Transverse colon (tissue), 4 donors: ENCODE results near the gene NT5C2. TPM values are rescaled to one million over a fixed set of nuclear protein-coding genes. Genes with fewer than 3 reads are reported as not detected.

Experiments
- DNase-seq: peaks from one replicate; pipeline ENCODE4 v3.0.0-alpha.2; 2019
- H3K27ac ChIP-seq, 4 donors: fragments of 200-600 bp; sonication (generic); 2 replicates each; pipeline ENCODE4 v1.5.1; 2016 to 2018; ENCODE audit warnings: inconsistent platforms in 4 of 4
- H3K27me3 ChIP-seq: fragments of 200-600 bp; sonication (generic); 2 replicates; pipeline ENCODE4 v1.5.1; 2017; ENCODE audit warnings: inconsistent platforms
- H3K36me3 ChIP-seq, 4 donors: fragments of 200-600 bp; sonication (generic); 2 replicates each; pipeline ENCODE4 v1.5.1; 2017 to 2019; ENCODE audit warnings: inconsistent platforms in 4 of 4
- H3K4me1 ChIP-seq, 4 donors: fragments of 200-600 bp; sonication (generic); 2 replicates each; pipeline ENCODE4 v1.5.1; 2017 to 2020; ENCODE audit warnings: inconsistent platforms in 4 of 4
- H3K4me3 ChIP-seq, 4 donors: fragments of 200-600 bp; sonication (generic); 1 replicate in 1 of 4; 2 replicates in 3 of 4; pipeline versions ENCODE4 v1.5.1 to v1.6.1; 2017 to 2019; ENCODE audit warnings: inconsistent platforms in 4 of 4
- H3K9me3 ChIP-seq, 2 donors: fragments of 200-600 bp; sonication (generic); 2 replicates each; pipeline ENCODE4 v1.5.1; 2017 to 2019; ENCODE audit warnings: inconsistent platforms in 2 of 2
- CTCF ChIP-seq, 5 experiments: fragments of 200-600 bp in 3 of 5; fragments of 450-650 bp in 2 of 5; sonication (generic) in 3 of 5; IDR thresholded peaks; 1 replicate in 2 of 5; 2 replicates in 3 of 5; pipeline ENCODE4 v1.5.1; 2016 to 2017; ENCODE audit warnings: antibody characterized with exemption in 5 of 5, inconsistent platforms in 3 of 5, mild to moderate bottlenecking in 2 of 5, moderate library complexity in 1 of 5
- EP300 ChIP-seq: sonication (generic); formaldehyde crosslinking; IDR thresholded peaks from one replicate; pipeline ENCODE4 v1.6.1; 2017; ENCODE audit warnings: antibody characterized with exemption, low read depth
- POLR2A ChIP-seq: fragments of 450-650 bp; IDR thresholded peaks from one replicate; pipeline ENCODE4 v1.6.1; 2016; ENCODE audit warnings: antibody characterized with exemption, mild to moderate bottlenecking, moderate library complexity
- POLR2AphosphoS5 ChIP-seq, 3 donors: sonication (generic); formaldehyde crosslinking; IDR thresholded peaks; one replicate each; pipeline ENCODE4 v1.6.1; 2016; ENCODE audit warnings: antibody characterized with exemption in 3 of 3
- WGBS, 2 donors: methylation state at CpG; one replicate each; pipeline ENCODE4 v1.1.5; 2018; ENCODE audit warnings: low coverage in 1 of 2; 5-methylcytosine and 5-hydroxymethylcytosine counted together
- in situ Hi-C, 4 donors: fragments of 200-750 bp; cut with MboI; loops; one replicate each; pipeline versions ENCODE4 v1.15.0 to v1.15.1; 2017; ENCODE audit warnings: low sequenced_read_pairs in 3 of 4, low pct_ligation_motif_present in 1 of 4, low pct_unique_long_range_greater_than_20kb in 1 of 4
- intact Hi-C: fragments of 100-400 bp; cut with DNase I; formaldehyde crosslinking; loops from one replicate; pipeline ENCODE4 v1.15.1; 2023; ENCODE audit warnings: low total_unique reads
- total RNA-seq, 4 donors: library from RNA; depleted of rRNA; stranded (reverse); fragments of >200 nt; gene quantifications; one replicate each; pipeline ENCODE4 v1.1.0, GENCODE V29; 2016

NT5C2 gene
- total RNA-seq, 4 donors from 2014 or later, result 77.1 to 135 (median 105) TPM

GRCh38 chr10:103155471-103156085, 37.5 kb downstream of the NT5C2 start:
- WGBS, 2 donors, result 70 to 71% methylated on average over 4 of the region's 4 CpGs
- H3K27ac ChIP-seq, result no peak overlapping the region
- intact Hi-C loops, result no loop called here

GRCh38 chr10:103154521-103155299, 38.4 kb downstream of the NT5C2 start:
- DNase-seq, result no peak
- WGBS, 2 donors, result 70 to 81% methylated on average over 3 of the region's 3 CpGs
- intact Hi-C loops, result no loop called here
- Histone ChIP-seq H3K9me3 (no peaks in the 10 kb centered on the region), H3K4me3 (no peak overlapping the region), H3K36me3 (peaks cover 0 to 10% (median 4%) of the 10 kb centered on the region in 4 donors), H3K27ac (peak overlapping the region in 3 of 4 donors; percentile 53 to 56 (median 54)), H3K27me3 (no peaks in the 10 kb centered on the region), H3K4me1 (peaks cover 4 to 29% (median 8%) of the 10 kb centered on the region in 4 donors)
- in situ Hi-C loops, result no loop called here
- no peak for TF ChIP-seq POLR2AphosphoS5 (IDR thresholded peaks at IDR 0.05)
- TF ChIP-seq CTCF (IDR thresholded peaks at IDR 0.05), result no peak
- no peak for TF ChIP-seq POLR2A
- no peak for TF ChIP-seq EP300

More at GRCh38 chr10:103155471-103156085, 37.5 kb downstream of the NT5C2 start:
- TF ChIP-seq CTCF (IDR thresholded peaks at IDR 0.05) (no peak), POLR2A (no peak), EP300 (no peak), POLR2AphosphoS5 (IDR thresholded peaks at IDR 0.05) (no peak)
- H3K9me3 ChIP-seq, result no peaks in the 10 kb centered on the region
- H3K27me3 ChIP-seq, result no peaks in the 10 kb centered on the region
- H3K4me3 ChIP-seq, result no peak overlapping the region
- DNase-seq, result no peak
- peaks cover 0 to 12% (median 4%) of the 10 kb centered on the region in 4 donors for H3K36me3 ChIP-seq
- in situ Hi-C loops, result no loop called here
- H3K4me1 ChIP-seq, result peaks cover 4 to 29% (median 8%) of the 10 kb centered on the region in 4 donors

GRCh38 chr10:103153302-103154197, 39.5 kb downstream of the NT5C2 start:
- H3K27me3 ChIP-seq, result no peaks in the 10 kb centered on the region
- peak overlapping the region; percentile 53 to 56 (median 54) for H3K27ac ChIP-seq
- H3K4me3 ChIP-seq, result no peak overlapping the region
- in situ Hi-C loops (no loop called here), intact Hi-C loops (no loop called here)
- peaks cover 0 to 10% (median 4%) of the 10 kb centered on the region in 4 donors for H3K36me3 ChIP-seq
- H3K9me3 ChIP-seq, result no peaks in the 10 kb centered on the region
- no peak for DNase-seq
- TF ChIP-seq EP300 (no peak), CTCF (IDR thresholded peaks at IDR 0.05) (no peak), POLR2A (no peak), POLR2AphosphoS5 (IDR thresholded peaks at IDR 0.05) (no peak)
- H3K4me1 ChIP-seq, result peaks cover 4 to 29% (median 8%) of the 10 kb centered on the region in 4 donors
- 63 to 65% methylated on average over 8 of the region's 8 CpGs for WGBS, 2 donors
